HepG2 (cell line): ENCODE results near the gene IFT52. TPM values are rescaled to one million over a fixed set of nuclear protein-coding genes. Genes with fewer than 3 reads are reported as not detected.
A peak's percentile ranks its signal among the peaks of the same experiment; 100 is the strongest.

ENCODE experiments used
- BRF2 ChIP-seq: sonication (generic); formaldehyde crosslinking; IDR thresholded peaks from 2 replicates; pipeline ENCODE4 v1.8.1; 2022; ENCODE audit warnings: mild to moderate bottlenecking, missing genetic modification reagents
- CHD2 ChIP-seq: IDR thresholded peaks from 2 replicates; pipeline ENCODE4 v1.6.1; 2011; ENCODE audit warnings: low read depth, low read length, improper control_type of control experiment
- ETV5 ChIP-seq: IDR thresholded peaks from 2 replicates; pipeline ENCODE4 v1.6.1; 2018; ENCODE audit warnings: missing biosample characterization, missing genetic modification reagents, inconsistent platforms, borderline replicate concordance
- HCFC1 ChIP-seq: fragments of 150-350 bp; IDR thresholded peaks from 2 replicates; pipeline ENCODE4 v1.6.1; 2014; ENCODE audit warnings: low read depth, low read length
- LCORL ChIP-seq, 2 experiments: fragments of 450-650 bp in 1 of 2; sonication (generic) in 1 of 2; formaldehyde crosslinking in 1 of 2; IDR thresholded peaks; 2 replicates each; pipeline versions ENCODE4 v1.5.0 to v1.6.1; 2017 to 2020; ENCODE audit warnings: antibody characterized with exemption in 1 of 2, missing genetic modification reagents in 1 of 2
- NR2F2 ChIP-seq: IDR thresholded peaks from 2 replicates; pipeline ENCODE4 v1.6.1; 2012; ENCODE audit warnings: low read depth, inconsistent platforms, borderline replicate concordance
- PHF20 ChIP-seq: sonication (generic); formaldehyde crosslinking; IDR thresholded peaks from 2 replicates; pipeline ENCODE4 v1.5.0; 2020; ENCODE audit warnings: mild to moderate bottlenecking, missing genetic modification reagents
- POLR2A ChIP-seq, 2 experiments: IDR thresholded peaks; 2 replicates each; pipeline ENCODE4 v1.6.1; 2011; ENCODE audit warnings: low read depth in 2 of 2, low read length in 2 of 2, mild to moderate bottlenecking in 1 of 2, moderate library complexity in 1 of 2; ENCODE audit not compliant: insufficient read depth in 1 of 2
- RFX5 ChIP-seq: IDR thresholded peaks from 2 replicates; pipeline ENCODE4 v1.6.1; 2011; ENCODE audit warnings: low read depth, low read length, improper control_type of control experiment
- TBP ChIP-seq: sonication (generic); formaldehyde crosslinking; IDR thresholded peaks from 2 replicates; pipeline ENCODE4 v1.5.0; 2020; ENCODE audit warnings: missing genetic modification reagents
- TIGD3 ChIP-seq: sonication (generic); formaldehyde crosslinking; IDR thresholded peaks from 2 replicates; pipeline ENCODE4 v1.5.1; 2020; ENCODE audit warnings: mild to moderate bottlenecking, missing genetic modification reagents, borderline replicate concordance
- USF2 ChIP-seq, 2 experiments: sonication (generic) in 1 of 2; formaldehyde crosslinking in 1 of 2; IDR thresholded peaks; 2 replicates each; pipeline versions ENCODE4 v1.5.1 to v1.6.1; 2011 to 2020; ENCODE audit warnings: borderline replicate concordance in 1 of 2, low read depth in 1 of 2, low read length in 1 of 2, mild to moderate bottlenecking in 1 of 2, missing genetic modification reagents in 1 of 2, moderate library complexity in 1 of 2
- WIZ ChIP-seq: sonication (generic); formaldehyde crosslinking; IDR thresholded peaks from 2 replicates; pipeline ENCODE4 v1.5.1; 2020; ENCODE audit warnings: mild to moderate bottlenecking, missing genetic modification reagents
- YEATS4 ChIP-seq: sonication (generic); formaldehyde crosslinking; IDR thresholded peaks from 2 replicates; pipeline ENCODE4 v1.4.0; 2020; ENCODE audit warnings: missing genetic modification reagents, borderline replicate concordance
- ZMYM2 ChIP-seq: sonication (generic); formaldehyde crosslinking; IDR thresholded peaks from 2 replicates; pipeline ENCODE4 v1.8.0; 2022; ENCODE audit warnings: mild to moderate bottlenecking, missing genetic modification reagents
- ZNF205 ChIP-seq: IDR thresholded peaks from 2 replicates; pipeline ENCODE4 v1.6.1; 2018; ENCODE audit warnings: missing biosample characterization, missing genetic modification reagents
- ZNF234 ChIP-seq: sonication (generic); formaldehyde crosslinking; conservative IDR thresholded peaks from 2 replicates; pipeline ENCODE4 v1.5.1; 2020; ENCODE audit warnings: mild to moderate bottlenecking, missing genetic modification reagents
- ZNF24 ChIP-seq: fragments of 450-650 bp; IDR thresholded peaks from 2 replicates; pipeline ENCODE4 v1.6.1; 2017; ENCODE audit warnings: antibody characterized with exemption, mild to moderate bottlenecking
- ZNF296 ChIP-seq: sonication (generic); formaldehyde crosslinking; conservative IDR thresholded peaks from 2 replicates; pipeline ENCODE4 v1.5.0; 2020; ENCODE audit warnings: mild to moderate bottlenecking, missing genetic modification reagents
- ZNF382 ChIP-seq: sonication (generic); formaldehyde crosslinking; IDR thresholded peaks from 2 replicates; pipeline ENCODE4 v1.5.0; 2020; ENCODE audit warnings: missing genetic modification reagents, mild to moderate bottlenecking, borderline replicate concordance
- ZNF576 ChIP-seq: sonication (generic); formaldehyde crosslinking; IDR thresholded peaks from 2 replicates; pipeline ENCODE4 v1.4.0; 2020; ENCODE audit warnings: mild to moderate bottlenecking, missing genetic modification reagents
- ZNF674 ChIP-seq: sonication (generic); formaldehyde crosslinking; IDR thresholded peaks from 2 replicates; pipeline ENCODE4 v1.5.0; 2020; ENCODE audit warnings: low read depth, mild to moderate bottlenecking, missing genetic modification reagents
- ZNF737 ChIP-seq: sonication (generic); formaldehyde crosslinking; IDR thresholded peaks from 2 replicates; pipeline ENCODE4 v1.5.0; 2020; ENCODE audit warnings: missing genetic modification reagents, mild to moderate bottlenecking, borderline replicate concordance
- ZNF883 ChIP-seq: sonication (generic); formaldehyde crosslinking; IDR thresholded peaks from 2 replicates; pipeline ENCODE4 v1.5.1; 2020; ENCODE audit warnings: mild to moderate bottlenecking, missing genetic modification reagents; ENCODE audit errors: not compliant biosample characterization
- ZZZ3 ChIP-seq: sonication (generic); formaldehyde crosslinking; IDR thresholded peaks from 2 replicates; pipeline ENCODE4 v1.4.0; 2020; ENCODE audit warnings: missing genetic modification reagents, mild to moderate bottlenecking, borderline replicate concordance
- polyA plus RNA-seq, 8 experiments: library from polyadenylated mRNA; depleted of rRNA in 3 of 8; stranded (reverse) in 7 of 8; unstranded in 1 of 8; fragments of >200 nt; fragmentation: Illumina TruSeq in 4 of 8; extraction: Trizol in 4 of 8; gene quantifications; 2 replicates each; pipeline versions ENCODE4 v1.2.1 to v1.2.3, GENCODE V29; 2011 to 2016; ENCODE audit warnings: low read depth in 4 of 8, missing spikeins in 1 of 8, mixed read lengths in 1 of 8; ENCODE audit not compliant: insufficient read depth in 1 of 8
- total RNA-seq, 5 experiments: library from RNA; depleted of rRNA; stranded (reverse); fragments of >200 nt; fragmentation: Illumina TruSeq; extraction: Trizol; gene quantifications; 2 replicates each; pipeline ENCODE4 v1.2.3, GENCODE V29; 2016; ENCODE audit warnings: low read depth in 1 of 5

The IFT52 gene
- total and polyA plus RNA-seq, 2 of the 13 experiments (the other 11 are each of a cell fraction or from before 2014, with no cell fraction given): 48.0 to 64.0 TPM

- peak; percentile 30; the same call in 1 of the 2 replicates for TF ChIP-seq ZNF24
- no peak for TF ChIP-seq ZNF674
- TF ChIP-seq ZNF296 (CRISPR knock-in tag): no peak; the same call in 1 of the 2 replicates
- no peak; the same call in 1 of the 2 replicates for TF ChIP-seq TIGD3 (CRISPR knock-in tag)
- peak; percentile 27; the same call in 1 of the 2 replicates for TF ChIP-seq ETV5 (CRISPR knock-in tag)
- TF ChIP-seq ZNF883: peak; percentile 81
- no peak for TF ChIP-seq BRF2 (CRISPR knock-in tag)
- peak; percentile 44; the same call in 1 of the 2 replicates for TF ChIP-seq NR2F2
- TF ChIP-seq WIZ (CRISPR knock-in tag): 0 out of 2 replicates have a peak, but pooled peaks have one; percentile 37
- no peak for TF ChIP-seq TBP (CRISPR knock-in tag)
- no peak for TF ChIP-seq ZNF234
- peak; percentile 73 for TF ChIP-seq YEATS4 (CRISPR knock-in tag)
- peak; percentile 97; the same call in 1 of the 2 replicates for TF ChIP-seq ZNF737 (CRISPR knock-in tag)
- peak; percentile 78 for TF ChIP-seq PHF20 (CRISPR knock-in tag)
- no peak for TF ChIP-seq USF2 (IDR thresholded peaks at IDR 0.05; ENCODE audit: low read depth, low read length)
- TF ChIP-seq USF2 (CRISPR knock-in tag; IDR thresholded peaks at IDR 0.05; ENCODE audit: borderline replicate concordance): no peak
- no peak for TF ChIP-seq HCFC1
- no peak; the same call in 1 of the 2 replicates for TF ChIP-seq CHD2
- no peak for TF ChIP-seq LCORL (IDR thresholded peaks at IDR 0.05)
- TF ChIP-seq LCORL (CRISPR knock-in tag; IDR thresholded peaks at IDR 0.05): peak; percentile 90
- no peak for TF ChIP-seq ZNF382 (CRISPR knock-in tag)
- TF ChIP-seq ZNF576 (CRISPR knock-in tag): no peak
- no peak for TF ChIP-seq ZMYM2 (CRISPR knock-in tag)
- peak; percentile 87 to 97 for TF ChIP-seq POLR2A (IDR thresholded peaks at IDR 0.05; ENCODE audit: insufficient read depth in 1 of 2, low read depth in 2 of 2, low read length in 2 of 2)
- peak; percentile 24; the same call in 1 of the 2 replicates for TF ChIP-seq ZNF205 (CRISPR knock-in tag)
- peak; percentile 46; the same call in 1 of the 2 replicates for TF ChIP-seq RFX5
- TF ChIP-seq ZZZ3 (CRISPR knock-in tag): 0 out of 2 replicates have a peak, but pooled peaks have one; percentile 90
Measured at GRCh38 chr20:43558412-43559146, 32.2 kb upstream of the IFT52 start, which contains the start of gene SGK2 (continued).
